Vagina (tissue), 2 donors: ENCODE measurements around the gene CAPZB. TPM values are rescaled to one million over a fixed set of nuclear protein-coding genes. Genes with fewer than 3 reads are reported as not detected.

Experiments
- DNase-seq, 2 donors: peaks; one replicate each; pipeline ENCODE4 v3.0.0-alpha.2; 2017; ENCODE audit errors: extremely low spot score in 2 of 2
- H3K27ac ChIP-seq: fragments of 200-600 bp; sonication (generic); one replicate; pipeline ENCODE4 v1.5.1; 2019
- H3K27me3 ChIP-seq: fragments of 200-600 bp; sonication (generic); one replicate; pipeline ENCODE4 v1.5.1; 2019
- H3K36me3 ChIP-seq, 2 donors: fragments of 200-600 bp; sonication (generic); one replicate each; pipeline ENCODE4 v1.5.1; 2017 to 2019
- H3K4me1 ChIP-seq: fragments of 200-600 bp; sonication (generic); one replicate; pipeline ENCODE4 v1.5.1; 2019
- H3K4me3 ChIP-seq, 2 donors: fragments of 200-600 bp; sonication (generic); 1 replicate in 1 of 2; 2 replicates in 1 of 2; pipeline ENCODE4 v1.5.1; 2016 to 2019
- H3K9me3 ChIP-seq: fragments of 200-600 bp; sonication (generic); one replicate; pipeline ENCODE4 v1.5.1; 2019
- CTCF ChIP-seq, 3 experiments: fragments of 450-650 bp in 2 of 3; fragments of 200-600 bp in 1 of 3; sonication (generic) in 1 of 3; IDR thresholded peaks; one replicate each; pipeline ENCODE4 v1.5.1; 2017 to 2019; ENCODE audit warnings: antibody characterized with exemption in 3 of 3, mild to moderate bottlenecking in 2 of 3, moderate library complexity in 2 of 3
- POLR2A ChIP-seq, 2 donors: fragments of 450-650 bp; IDR thresholded peaks; one replicate each; pipeline ENCODE4 v1.6.1; 2017; ENCODE audit warnings: antibody characterized with exemption in 2 of 2, mild to moderate bottlenecking in 2 of 2, moderate library complexity in 2 of 2
- POLR2AphosphoS5 ChIP-seq, 2 donors: sonication (generic); formaldehyde crosslinking; IDR thresholded peaks; one replicate each; pipeline ENCODE4 v1.9.0; 2017; ENCODE audit warnings: antibody characterized with exemption in 2 of 2, mild to moderate bottlenecking in 2 of 2, low read depth in 1 of 2; ENCODE audit not compliant: insufficient read depth in 1 of 2
- intact Hi-C: fragments of 100-400 bp; cut with DNase I; formaldehyde crosslinking; loops from one replicate; pipeline ENCODE4 v1.15.1; 2023
- total RNA-seq: library from RNA; depleted of rRNA; stranded (reverse); fragments of >200 nt; gene quantifications from one replicate; pipeline ENCODE4 v1.2.3, GENCODE V29; 2016

The CAPZB gene
- total RNA-seq, 1 donor from 2014 or later, result 152 TPM

GRCh38 chr1:19325368-19325957 lies 159.9 kb downstream of the CAPZB start:
- DNase-seq, result no peak
- Histone ChIP-seq H3K36me3 (peaks cover 0 to 43% of the 10 kb centered on the region in 2 donors), H3K27me3 (no peaks in the 10 kb centered on the region), H3K4me1 (no peaks in the 10 kb centered on the region), H3K9me3 (no peaks in the 10 kb centered on the region), H3K27ac (no peak overlapping the region), H3K4me3 (no peak overlapping the region)
- intact Hi-C loops, result no loop called here
- TF ChIP-seq POLR2A (IDR thresholded peaks at IDR 0.05) (no peak), POLR2AphosphoS5 (IDR thresholded peaks at IDR 0.05; ENCODE audit: insufficient read depth in 1 of 2, low read depth in 1 of 2) (no peak), CTCF (IDR thresholded peaks at IDR 0.05) (no peak)

- TF ChIP-seq CTCF (IDR thresholded peaks at IDR 0.05), result no peak
- no peak for TF ChIP-seq POLR2A (IDR thresholded peaks at IDR 0.05)
- TF ChIP-seq POLR2AphosphoS5 (IDR thresholded peaks at IDR 0.05; ENCODE audit: insufficient read depth in 1 of 2, low read depth in 1 of 2), result no peak
- Histone ChIP-seq H3K36me3 (peaks cover 0 to 43% of the 10 kb centered on the region in 2 donors), H3K27ac (no peak overlapping the region), H3K9me3 (no peaks in the 10 kb centered on the region), H3K27me3 (no peaks in the 10 kb centered on the region), H3K4me3 (no peak overlapping the region), H3K4me1 (no peaks in the 10 kb centered on the region)
- no peak for DNase-seq
- intact Hi-C loops, result no loop called here
These were observed 160.7 kb downstream of the CAPZB start for GRCh38 chr1:19324665-19324990.

GRCh38 chr1:19323987-19324664 lies 161.2 kb downstream of the CAPZB start:
- DNase-seq, result no peak
- H3K27ac ChIP-seq, result no peak overlapping the region
- no peaks in the 10 kb centered on the region for H3K9me3 ChIP-seq
- no peak for TF ChIP-seq CTCF (IDR thresholded peaks at IDR 0.05)
- no peak for TF ChIP-seq POLR2AphosphoS5 (IDR thresholded peaks at IDR 0.05; ENCODE audit: insufficient read depth in 1 of 2, low read depth in 1 of 2)
- TF ChIP-seq POLR2A (IDR thresholded peaks at IDR 0.05), result no peak
- no peak overlapping the region for H3K4me3 ChIP-seq
- intact Hi-C loops, result no loop called here
- peaks cover 0 to 43% of the 10 kb centered on the region in 2 donors for H3K36me3 ChIP-seq
- no peaks in the 10 kb centered on the region for H3K4me1 ChIP-seq
- no peaks in the 10 kb centered on the region for H3K27me3 ChIP-seq

- DNase-seq, result no peak
- intact Hi-C loops, result no loop called here
- no peaks in the 10 kb centered on the region for H3K27me3 ChIP-seq
- H3K27ac ChIP-seq, result no peak overlapping the region
- H3K4me1 ChIP-seq, result no peaks in the 10 kb centered on the region
- H3K4me3 ChIP-seq, result no peak overlapping the region
- H3K36me3 ChIP-seq, result peaks cover 0 to 34% of the 10 kb centered on the region in 2 donors
- H3K9me3 ChIP-seq, result no peaks in the 10 kb centered on the region
- TF ChIP-seq POLR2A (IDR thresholded peaks at IDR 0.05) (no peak), POLR2AphosphoS5 (IDR thresholded peaks at IDR 0.05; ENCODE audit: insufficient read depth in 1 of 2, low read depth in 1 of 2) (no peak), CTCF (IDR thresholded peaks at IDR 0.05) (no peak)
These were observed 162.9 kb downstream of the CAPZB start for GRCh38 chr1:19322481-19322880.

- Histone ChIP-seq H3K36me3 (peaks cover 0 to 28% of the 10 kb centered on the region in 2 donors), H3K27me3 (no peaks in the 10 kb centered on the region), H3K4me3 (no peak overlapping the region), H3K4me1 (peaks cover 6% of the 10 kb centered on the region), H3K9me3 (no peaks in the 10 kb centered on the region), H3K27ac (no peak overlapping the region)
- DNase-seq, result no peak
- intact Hi-C loops, result no loop called here
- TF ChIP-seq POLR2AphosphoS5 (IDR thresholded peaks at IDR 0.05; ENCODE audit: insufficient read depth in 1 of 2, low read depth in 1 of 2) (no peak), POLR2A (IDR thresholded peaks at IDR 0.05) (no peak), CTCF (IDR thresholded peaks at IDR 0.05) (no peak)
These were observed 164.3 kb downstream of the CAPZB start for GRCh38 chr1:19321071-19321470.
